Measurements from ENCODE around the gene EN1.

DNA sequence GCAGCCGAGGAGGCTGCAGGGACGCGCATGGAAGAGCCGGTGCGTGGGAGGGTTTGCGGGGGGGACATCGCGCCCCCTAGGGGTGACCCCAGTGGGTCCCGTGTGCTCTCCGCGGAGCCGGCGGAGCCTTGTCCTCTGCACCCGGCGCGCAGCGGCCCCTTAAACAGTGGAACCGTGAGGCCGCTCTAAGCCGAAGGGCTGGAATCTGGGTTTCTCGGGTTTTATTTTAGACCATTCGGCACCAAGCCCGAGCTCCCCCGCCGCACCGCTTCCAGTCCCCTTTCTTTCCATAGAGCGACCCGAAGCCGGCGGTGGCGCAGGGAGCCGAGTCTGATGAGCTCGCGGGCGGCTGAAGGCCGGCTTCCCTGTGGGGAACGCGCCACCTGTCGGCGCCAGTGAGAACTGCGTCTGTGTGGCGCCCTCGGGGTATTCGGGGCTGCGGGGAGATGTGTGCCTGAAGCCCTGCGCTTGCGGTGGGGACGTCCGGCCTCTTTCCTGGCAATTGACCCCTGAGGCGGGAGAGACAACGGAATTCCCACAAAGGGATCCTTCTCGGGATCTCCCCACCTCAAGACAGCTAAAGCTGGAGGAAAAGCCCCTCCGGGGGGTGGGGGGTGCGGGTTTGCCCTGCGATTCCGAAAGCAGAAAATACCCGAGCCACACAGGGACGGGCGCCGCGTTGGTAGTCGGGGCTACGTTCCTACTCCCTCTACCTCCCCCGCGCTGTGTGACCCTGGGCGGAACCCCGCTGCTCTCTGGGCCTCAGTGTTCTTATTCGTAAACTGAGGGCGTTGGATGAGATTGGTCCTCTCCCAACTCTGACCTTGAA lies 8.2 kb upstream of the EN1 start:
- peak; percentile 12 for TF ChIP-seq EZH2 (IDR thresholded peaks at IDR 0.05; ENCODE audit: borderline replicate concordance, low read depth, low read length, poor library complexity, severe bottlenecking)
- TF ChIP-seq, protein P1, sequence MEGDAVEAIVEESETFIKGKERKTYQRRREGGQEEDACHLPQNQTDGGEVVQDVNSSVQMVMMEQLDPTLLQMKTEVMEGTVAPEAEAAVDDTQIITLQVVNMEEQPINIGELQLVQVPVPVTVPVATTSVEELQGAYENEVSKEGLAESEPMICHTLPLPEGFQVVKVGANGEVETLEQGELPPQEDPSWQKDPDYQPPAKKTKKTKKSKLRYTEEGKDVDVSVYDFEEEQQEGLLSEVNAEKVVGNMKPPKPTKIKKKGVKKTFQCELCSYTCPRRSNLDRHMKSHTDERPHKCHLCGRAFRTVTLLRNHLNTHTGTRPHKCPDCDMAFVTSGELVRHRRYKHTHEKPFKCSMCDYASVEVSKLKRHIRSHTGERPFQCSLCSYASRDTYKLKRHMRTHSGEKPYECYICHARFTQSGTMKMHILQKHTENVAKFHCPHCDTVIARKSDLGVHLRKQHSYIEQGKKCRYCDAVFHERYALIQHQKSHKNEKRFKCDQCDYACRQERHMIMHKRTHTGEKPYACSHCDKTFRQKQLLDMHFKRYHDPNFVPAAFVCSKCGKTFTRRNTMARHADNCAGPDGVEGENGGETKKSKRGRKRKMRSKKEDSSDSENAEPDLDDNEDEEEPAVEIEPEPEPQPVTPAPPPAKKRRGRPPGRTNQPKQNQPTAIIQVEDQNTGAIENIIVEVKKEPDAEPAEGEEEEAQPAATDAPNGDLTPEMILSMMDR (conservative IDR thresholded peaks at IDR 0.05; ENCODE audit: low read depth, low read length), result peak; percentile 95
